A549 (cell line): ENCODE results near the gene TMEM115.
A peak's percentile ranks its signal among the peaks of the same experiment; 100 is the strongest.

Source experiments
- CEBPB ChIP-seq, 2 experiments: fragments of >200 bp in 1 of 2; sonication (Bioruptor Twin) in 1 of 2; formaldehyde crosslinking in 1 of 2; IDR thresholded peaks; 2 replicates each; pipeline ENCODE4 v1.6.1; 2012 to 2016
- EP300 ChIP-seq, 2 experiments: fragments of >200 bp; sonication (Bioruptor Twin); formaldehyde crosslinking; IDR thresholded peaks; 2 replicates in 1 of 2; 3 replicates in 1 of 2; pipeline ENCODE4 v1.6.1; 2016 to 2017
- MYC ChIP-seq: IDR thresholded peaks from 2 replicates; pipeline ENCODE4 v1.6.1; 2012; ENCODE audit warnings: mild to moderate bottlenecking, inconsistent platforms, low read length, improper control_type of control experiment, borderline replicate concordance
- NPAS2 ChIP-seq: fragments of 250-450 bp; sonication (Bioruptor Pico); IDR thresholded peaks from 2 replicates; pipeline ENCODE4 v1.8.0; 2022; ENCODE audit warnings: mild to moderate bottlenecking, moderate library complexity, borderline replicate concordance
- RCOR1 ChIP-seq: fragments of 150-350 bp; IDR thresholded peaks from 2 replicates; pipeline ENCODE4 v1.6.1; 2014; ENCODE audit warnings: antibody characterized with exemption, low read length, low read depth
- USF2 ChIP-seq: fragments of 450-650 bp; IDR thresholded peaks from 2 replicates; pipeline ENCODE4 v1.6.1; 2014; ENCODE audit warnings: antibody characterized with exemption
- TF ChIP-seq, protein P1 (sequence below): fragments of >200 bp; sonication (Bioruptor Twin); formaldehyde crosslinking; IDR thresholded peaks from 3 replicates; pipeline ENCODE4 v1.5.1; 2016
- TF ChIP-seq, protein P2 (sequence below): IDR thresholded peaks from 2 replicates; pipeline ENCODE4 v1.6.1; 2012
- TF ChIP-seq, protein P3 (sequence below): IDR thresholded peaks from 2 replicates; pipeline ENCODE4 v1.6.1; 2012; ENCODE audit warnings: low read depth, borderline replicate concordance

- TF ChIP-seq, protein P1, sequence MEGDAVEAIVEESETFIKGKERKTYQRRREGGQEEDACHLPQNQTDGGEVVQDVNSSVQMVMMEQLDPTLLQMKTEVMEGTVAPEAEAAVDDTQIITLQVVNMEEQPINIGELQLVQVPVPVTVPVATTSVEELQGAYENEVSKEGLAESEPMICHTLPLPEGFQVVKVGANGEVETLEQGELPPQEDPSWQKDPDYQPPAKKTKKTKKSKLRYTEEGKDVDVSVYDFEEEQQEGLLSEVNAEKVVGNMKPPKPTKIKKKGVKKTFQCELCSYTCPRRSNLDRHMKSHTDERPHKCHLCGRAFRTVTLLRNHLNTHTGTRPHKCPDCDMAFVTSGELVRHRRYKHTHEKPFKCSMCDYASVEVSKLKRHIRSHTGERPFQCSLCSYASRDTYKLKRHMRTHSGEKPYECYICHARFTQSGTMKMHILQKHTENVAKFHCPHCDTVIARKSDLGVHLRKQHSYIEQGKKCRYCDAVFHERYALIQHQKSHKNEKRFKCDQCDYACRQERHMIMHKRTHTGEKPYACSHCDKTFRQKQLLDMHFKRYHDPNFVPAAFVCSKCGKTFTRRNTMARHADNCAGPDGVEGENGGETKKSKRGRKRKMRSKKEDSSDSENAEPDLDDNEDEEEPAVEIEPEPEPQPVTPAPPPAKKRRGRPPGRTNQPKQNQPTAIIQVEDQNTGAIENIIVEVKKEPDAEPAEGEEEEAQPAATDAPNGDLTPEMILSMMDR: 0 out of 3 replicates have a peak, but pooled peaks have one; percentile 9
- no peak for TF ChIP-seq RCOR1
- TF ChIP-seq EP300 (IDR thresholded peaks at IDR 0.05): no peak
- TF ChIP-seq, protein P2, sequence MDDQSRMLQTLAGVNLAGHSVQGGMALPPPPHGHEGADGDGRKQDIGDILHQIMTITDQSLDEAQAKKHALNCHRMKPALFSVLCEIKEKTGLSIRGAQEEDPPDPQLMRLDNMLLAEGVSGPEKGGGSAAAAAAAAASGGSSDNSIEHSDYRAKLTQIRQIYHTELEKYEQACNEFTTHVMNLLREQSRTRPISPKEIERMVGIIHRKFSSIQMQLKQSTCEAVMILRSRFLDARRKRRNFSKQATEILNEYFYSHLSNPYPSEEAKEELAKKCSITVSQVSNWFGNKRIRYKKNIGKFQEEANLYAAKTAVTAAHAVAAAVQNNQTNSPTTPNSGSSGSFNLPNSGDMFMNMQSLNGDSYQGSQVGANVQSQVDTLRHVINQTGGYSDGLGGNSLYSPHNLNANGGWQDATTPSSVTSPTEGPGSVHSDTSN: no peak
- TF ChIP-seq USF2: no peak
- TF ChIP-seq NPAS2: no peak
- TF ChIP-seq CEBPB (IDR thresholded peaks at IDR 0.05): no peak
- TF ChIP-seq MYC: no peak
- TF ChIP-seq, protein P3, sequence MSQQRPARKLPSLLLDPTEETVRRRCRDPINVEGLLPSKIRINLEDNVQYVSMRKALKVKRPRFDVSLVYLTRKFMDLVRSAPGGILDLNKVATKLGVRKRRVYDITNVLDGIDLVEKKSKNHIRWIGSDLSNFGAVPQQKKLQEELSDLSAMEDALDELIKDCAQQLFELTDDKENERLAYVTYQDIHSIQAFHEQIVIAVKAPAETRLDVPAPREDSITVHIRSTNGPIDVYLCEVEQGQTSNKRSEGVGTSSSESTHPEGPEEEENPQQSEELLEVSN: no peak
These were observed 6.5 kb downstream of the TMEM115 start for GRCh38 chr3:50352781-50353180.
